Left ventricle myocardium superior (tissue), 1 donor: Measurements from ENCODE around the gene POLR1B. TPM values are rescaled to one million over a fixed set of nuclear protein-coding genes. Genes with fewer than 3 reads are reported as not detected.
"Not testable (repeated sequence)": the region's sequence is repeated elsewhere in the genome, so short reads cannot be mapped to it uniquely, and the experiment has no call there.

Source experiments
- ATAC-seq: fragments of 200-7000 bp; cut with Tn5 transposase; one replicate; pipeline ENCODE4 v1.9.1; 2020; ENCODE audit warnings: mild to moderate bottlenecking, moderate library complexity
- DNase-seq: peaks from one replicate; pipeline ENCODE4 v3.0.0-alpha.2; 2020
- intact Hi-C: fragments of 100-400 bp; cut with micrococcal nuclease; formaldehyde crosslinking; loops from one replicate; pipeline ENCODE4 v1.11.0; 2022
- total RNA-seq: library from RNA; stranded (reverse); fragmentation: NEBNext Ultra II Directional; extraction: Animal tissue kit (Norgen Biotek cat#: 25700); gene quantifications from one replicate; pipeline ENCODE4 v1.2.1, GENCODE V29; 2021
- donor health status: DM: no; HTN: yes; CAD: no; lungs with severe emphysema.

Gene POLR1B
- total RNA-seq, 1 donor from 2014 or later, result 12.2 TPM

DNA sequence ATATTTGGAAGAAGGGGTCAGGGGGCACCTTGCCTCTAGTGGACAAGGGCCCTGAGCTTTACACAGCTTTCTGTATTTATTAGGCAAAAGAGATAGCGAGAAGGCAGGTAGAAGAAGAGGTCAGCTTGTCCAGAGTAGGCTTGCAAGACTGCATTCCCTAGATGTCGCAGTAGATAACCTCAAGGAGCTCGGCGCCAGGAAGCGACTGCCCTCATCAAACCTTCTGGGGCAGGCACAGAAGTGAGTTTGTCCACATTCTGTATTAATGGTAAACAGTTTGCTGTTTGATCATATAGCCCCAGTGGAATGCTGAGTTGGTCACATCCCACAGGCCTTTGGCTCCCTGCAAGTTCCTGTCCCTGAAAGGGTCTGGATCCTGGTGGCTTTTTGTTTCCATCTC, 49.1 kb downstream of the POLR1B start:
- ATAC-seq (no peak), DNase-seq (no peak)
- intact Hi-C loops, result no loop called here

GRCh38 chr2:112593736-112594135, 51.5 kb downstream of the POLR1B start:
- intact Hi-C loops, result no loop called here
- DNase-seq (no peak), ATAC-seq (no peak)

GRCh38 chr2:112597537-112598322, 55.5 kb downstream of the POLR1B start:
- ATAC-seq (no peak), DNase-seq (no peak)
- intact Hi-C loops, result no loop called here

GRCh38 chr2:112600634-112601033, 58.4 kb downstream of the POLR1B start:
- DNase-seq (no peak), ATAC-seq (no peak)
- intact Hi-C loops, result no loop called here

DNA sequence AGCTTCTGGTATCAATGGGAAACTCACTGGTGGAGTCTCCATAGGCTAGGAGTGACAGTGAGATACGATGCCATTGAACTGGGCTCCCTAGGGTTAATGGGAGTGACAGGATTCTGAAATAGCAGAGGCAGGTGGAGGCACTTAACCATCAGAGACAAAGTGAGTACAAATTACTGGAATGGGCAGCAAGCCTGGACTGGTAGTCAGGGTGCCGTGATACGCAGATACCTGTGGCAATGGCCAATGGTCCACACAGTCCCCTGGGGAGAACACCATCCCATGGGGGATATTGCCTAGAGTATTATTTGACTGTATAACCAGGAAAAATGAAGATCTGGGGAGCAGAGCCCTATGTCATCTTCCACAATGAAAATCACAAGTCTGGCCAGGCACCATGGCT, 59.5 kb downstream of the POLR1B start:
- intact Hi-C loops, result no loop called here
- ATAC-seq, result no peak

GRCh38 chr2:112602917-112603316, 60.7 kb downstream of the POLR1B start:
- no peak for DNase-seq
- intact Hi-C loops, result no loop called here
- ATAC-seq, result no peak

More for the DNA sequence above, 59.5 kb downstream of the POLR1B start:
- no peak for DNase-seq

DNA sequence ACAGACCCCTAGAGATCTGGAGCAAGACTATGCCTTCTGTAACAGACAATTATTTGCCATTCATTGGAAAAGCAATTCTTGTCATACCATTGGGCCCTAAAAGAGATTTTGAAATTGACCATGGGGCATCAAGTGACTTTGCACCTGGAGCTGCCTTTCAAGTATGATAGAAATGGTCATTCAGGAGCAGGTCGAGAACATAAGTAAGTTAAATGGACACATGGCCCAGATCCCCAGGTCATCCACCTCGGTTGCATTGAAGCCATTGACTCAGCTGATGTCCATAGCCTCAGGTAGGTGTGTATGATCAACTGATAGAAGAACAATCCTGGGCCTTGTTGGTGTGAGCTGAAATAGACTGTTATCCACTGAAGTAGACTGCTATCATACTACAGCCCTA, 61.5 kb downstream of the POLR1B start:
- DNase-seq (no peak), ATAC-seq (no peak)
- intact Hi-C loops, result no loop called here

DNA sequence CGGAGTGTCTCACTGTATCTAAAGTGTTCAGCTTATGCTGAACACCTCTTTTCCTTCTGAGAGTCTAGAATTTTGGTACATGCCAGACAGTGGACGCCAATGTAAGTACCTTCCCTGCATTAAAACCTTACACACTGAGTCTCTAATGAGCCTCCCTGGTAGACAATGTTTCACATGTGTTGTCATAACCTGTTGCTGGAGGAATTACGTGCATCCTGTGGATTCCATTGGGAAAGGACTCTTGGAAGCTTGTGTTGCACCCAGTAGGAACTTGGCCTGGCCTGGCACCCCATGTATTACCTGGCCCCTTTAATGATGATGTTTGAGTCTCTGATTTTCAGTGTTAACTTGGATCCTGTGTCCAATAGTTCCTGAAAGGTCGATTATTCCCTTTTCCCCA, 62.7 kb downstream of the POLR1B start:
- ATAC-seq, result no peak
- intact Hi-C loops, result no loop called here
- DNase-seq, result no peak

DNA sequence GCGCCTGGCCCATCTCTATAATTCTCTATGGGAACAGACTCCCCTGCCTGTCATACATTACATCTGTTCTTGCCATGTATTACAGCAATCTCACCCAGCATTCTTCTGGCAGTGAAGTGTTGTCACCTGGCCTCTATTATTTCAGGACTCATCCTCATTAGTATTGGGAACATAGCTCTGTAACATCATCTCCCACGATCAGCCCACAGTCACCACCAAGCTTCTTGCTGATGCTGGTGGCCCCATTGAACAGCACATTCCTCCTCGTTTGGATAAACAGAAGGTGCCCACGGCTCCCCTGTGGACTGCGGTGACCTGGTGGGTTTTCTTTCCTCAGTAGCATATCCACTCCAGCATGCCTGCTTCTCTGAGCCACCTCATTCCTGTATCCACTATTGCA, 63.7 kb downstream of the POLR1B start:
- intact Hi-C loops, result no loop called here
- no peak for DNase-seq
- ATAC-seq, result no peak

GRCh38 chr2:112606547-112606946, 64.3 kb downstream of the POLR1B start:
- DNase-seq (no peak), ATAC-seq (no peak)
- intact Hi-C loops, result no loop called here

- intact Hi-C loops, result no loop called here
- ATAC-seq (no peak), DNase-seq (no peak)
Measured at GRCh38 chr2:112607680-112608438, 65.6 kb downstream of the POLR1B start.

DNA sequence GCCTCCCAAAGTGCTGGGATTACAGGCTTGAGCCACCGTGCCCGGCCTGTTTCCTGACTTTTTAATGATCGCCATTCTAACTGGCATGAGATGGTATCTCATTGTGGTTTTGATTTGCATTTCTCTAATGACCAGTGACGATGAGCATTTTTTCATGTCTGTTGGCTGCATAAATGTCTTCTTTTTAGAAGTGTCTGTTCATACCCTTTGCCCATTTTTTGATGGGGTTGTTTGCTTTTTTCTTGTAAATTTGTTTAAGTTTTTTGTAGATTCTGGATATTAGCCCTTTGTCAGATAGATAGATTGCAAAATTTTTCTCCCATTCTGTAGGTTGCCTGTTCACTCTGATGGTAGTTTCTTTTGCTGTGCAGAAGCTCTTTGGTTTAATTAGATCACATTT, 67.1 kb downstream of the POLR1B start:
- intact Hi-C loops, DNase-seq, ATAC-seq: not testable (repeated sequence)

- DNase-seq, intact Hi-C loops, ATAC-seq: not testable (repeated sequence)
Measured at GRCh38 chr2:112612283-112612682, 70.0 kb downstream of the POLR1B start.

DNA sequence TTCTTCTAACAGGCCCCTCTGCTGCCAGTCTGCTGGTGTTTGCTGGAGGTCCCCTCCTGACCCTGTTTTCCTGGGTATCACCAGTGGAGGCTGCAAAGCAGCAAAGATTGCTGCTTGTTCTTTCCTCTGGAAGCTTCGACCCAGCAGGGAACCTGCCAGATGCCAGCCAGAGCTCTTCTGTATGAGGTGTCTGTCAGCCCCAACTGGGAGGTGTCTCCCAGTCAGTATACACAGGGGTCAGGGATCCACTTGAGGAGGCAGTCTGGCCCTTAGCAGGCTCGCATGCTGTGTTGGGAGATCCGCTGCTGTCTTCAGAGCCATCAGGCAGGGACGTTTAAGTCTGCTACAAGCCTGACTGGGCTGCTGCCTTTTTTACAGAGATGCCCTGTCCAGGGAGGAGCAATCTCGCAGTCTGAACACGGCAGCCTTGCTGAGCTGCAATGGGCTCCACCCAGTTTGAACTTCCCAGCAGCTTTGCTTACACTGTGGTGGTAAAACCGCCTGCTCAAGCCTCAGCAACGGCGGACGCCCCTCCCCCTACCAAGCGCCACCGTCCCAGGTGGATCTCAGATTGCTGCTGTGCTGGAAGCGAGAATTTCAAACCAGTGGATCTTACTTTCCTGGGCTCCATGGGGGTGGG, 72.1 kb downstream of the POLR1B start:
- intact Hi-C loops, result no loop called here
- DNase-seq (no peak), ATAC-seq (no peak)

DNA sequence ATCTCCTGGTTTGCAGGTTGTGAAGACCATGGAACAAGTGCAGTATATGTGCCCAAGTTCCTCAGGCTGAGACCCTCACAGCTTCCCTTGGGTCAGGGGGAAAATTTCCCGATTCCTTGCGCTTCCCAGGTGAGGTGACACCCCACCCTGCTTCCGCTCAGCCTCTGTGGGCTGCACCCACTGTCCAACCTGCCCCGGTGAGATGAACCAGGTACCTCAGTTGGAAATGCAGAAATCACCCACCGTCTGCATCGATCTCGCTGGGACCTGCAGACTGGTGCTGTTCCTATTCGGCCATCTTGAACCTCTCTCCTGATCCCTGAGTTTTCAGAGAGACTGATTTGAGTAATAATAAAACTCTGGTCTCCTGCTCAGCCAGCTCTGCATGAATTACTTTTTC, 72.8 kb downstream of the POLR1B start:
- intact Hi-C loops, result no loop called here
- no peak for DNase-seq
- ATAC-seq, result no peak

GRCh38 chr2:112615798-112616197, 73.5 kb downstream of the POLR1B start:
- intact Hi-C loops, DNase-seq, ATAC-seq: not testable (repeated sequence)

GRCh38 chr2:112618383-112618782, 76.1 kb downstream of the POLR1B start:
- no peak for DNase-seq
- ATAC-seq, result peak; percentile 51
- intact Hi-C loops, result no loop called here

DNA sequence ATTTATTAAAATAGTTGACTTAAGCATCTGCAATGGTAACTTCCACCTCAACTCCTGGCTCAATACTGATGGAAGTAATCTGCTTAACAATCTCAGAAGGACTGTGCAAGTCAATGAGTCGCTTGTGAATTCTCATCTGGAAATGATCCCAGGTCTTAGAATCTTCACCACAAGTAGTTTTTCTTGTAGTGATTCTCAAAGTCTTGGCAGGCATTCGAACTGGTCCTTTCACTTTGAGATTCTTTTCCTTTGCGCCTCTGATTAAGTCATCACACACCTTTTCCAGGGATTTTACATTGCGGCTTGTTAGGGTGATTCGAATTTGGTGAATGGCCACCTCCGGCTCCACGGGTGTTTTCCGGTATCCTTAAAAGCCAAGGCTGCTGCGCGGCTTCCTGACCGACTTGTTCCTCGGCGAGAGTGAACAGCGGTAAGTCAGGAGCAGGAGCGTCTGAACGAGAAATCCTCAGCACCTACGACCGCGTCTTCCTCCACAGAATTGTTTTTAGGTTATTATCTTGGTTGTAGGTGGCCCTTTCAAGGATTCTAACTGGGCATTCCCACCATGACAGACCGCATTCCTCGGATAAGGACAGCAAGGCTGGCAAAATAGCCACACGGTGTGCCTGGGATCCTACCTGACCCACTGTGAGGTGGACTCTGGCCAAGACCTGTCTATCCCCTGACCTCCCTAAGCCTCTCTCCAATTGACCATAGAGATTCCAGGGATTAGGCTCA, 79.7 kb downstream of the POLR1B start:
- DNase-seq, result no peak
- intact Hi-C loops, result loop anchor here (10.0 kb wide), 1 partner anchor 63 kb away; no protein-coding TSS in a partner anchor
- ATAC-seq, result no peak

DNA sequence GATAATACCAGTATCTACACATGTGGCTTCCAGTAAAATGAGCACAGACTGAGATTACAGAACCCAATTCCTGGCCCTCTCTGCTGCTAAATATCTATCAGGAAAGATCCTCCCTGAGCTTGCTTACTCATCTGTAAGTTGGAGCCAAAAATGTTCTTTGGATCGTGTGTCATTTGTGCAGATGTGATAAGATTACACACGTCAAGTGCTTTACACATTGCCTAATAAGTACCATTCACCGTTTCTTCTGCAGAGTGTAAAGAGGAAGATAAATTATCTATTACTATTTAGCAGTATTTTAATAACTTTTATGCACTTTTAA, 80.2 kb downstream of the POLR1B start:
- intact Hi-C loops, result loop anchor here (10.0 kb wide), 1 partner anchor 62 kb away; no protein-coding TSS in a partner anchor
- ATAC-seq, result no peak
- no peak for DNase-seq
